HepG2 (cell line): ENCODE results near the gene COMT. TPM values are rescaled to one million over a fixed set of nuclear protein-coding genes. Genes with fewer than 3 reads are reported as not detected.

Source experiments
- HES4 ChIP-seq: sonication (generic); formaldehyde crosslinking; IDR thresholded peaks from 2 replicates; pipeline ENCODE4 v1.9.0; 2021; ENCODE audit warnings: mild to moderate bottlenecking, missing genetic modification reagents, borderline replicate concordance
- HOXA5 ChIP-seq: sonication (generic); formaldehyde crosslinking; IDR thresholded peaks from 2 replicates; pipeline ENCODE4 v1.4.0; 2020; ENCODE audit warnings: missing genetic modification reagents
- MAZ ChIP-seq, 2 experiments: sonication (generic) in 1 of 2; formaldehyde crosslinking in 1 of 2; IDR thresholded peaks; 2 replicates each; pipeline versions ENCODE4 v1.5.0 to v1.6.1; 2012 to 2020; ENCODE audit warnings: low read depth in 2 of 2, mild to moderate bottlenecking in 2 of 2, borderline replicate concordance in 1 of 2, improper control_type of control experiment in 1 of 2, low read length in 1 of 2, missing genetic modification reagents in 1 of 2, moderate library complexity in 1 of 2
- MXI1 ChIP-seq: IDR thresholded peaks from 3 replicates; pipeline ENCODE4 v1.6.1; 2012; ENCODE audit warnings: low read depth, low read length, inconsistent platforms, borderline replicate concordance
- NFIC ChIP-seq: IDR thresholded peaks from 2 replicates; pipeline ENCODE4 v1.6.1; 2012; ENCODE audit warnings: mild to moderate bottlenecking, low read length, inconsistent platforms
- NR2C2 ChIP-seq: sonication (generic); formaldehyde crosslinking; IDR thresholded peaks from 2 replicates; pipeline ENCODE4 v1.4.0; 2020; ENCODE audit warnings: missing genetic modification reagents, mild to moderate bottlenecking, moderate library complexity, borderline replicate concordance
- TARDBP ChIP-seq: sonication (generic); formaldehyde crosslinking; IDR thresholded peaks from 2 replicates; pipeline ENCODE4 v1.8.0; 2022; ENCODE audit warnings: mild to moderate bottlenecking, missing genetic modification reagents
- ZFP1 ChIP-seq: IDR thresholded peaks from 2 replicates; pipeline ENCODE4 v1.6.1; 2016
- ZKSCAN8 ChIP-seq: IDR thresholded peaks from 2 replicates; pipeline ENCODE4 v1.6.1; 2016; ENCODE audit warnings: borderline replicate concordance, missing genetic modification reagents, missing compliant biosample characterization
- ZNF354B ChIP-seq: sonication (generic); formaldehyde crosslinking; IDR thresholded peaks from 2 replicates; pipeline ENCODE4 v1.8.0; 2022; ENCODE audit warnings: mild to moderate bottlenecking, missing genetic modification reagents
- ZNF598 ChIP-seq: sonication (generic); formaldehyde crosslinking; IDR thresholded peaks from 2 replicates; pipeline ENCODE4 v1.5.1; 2020; ENCODE audit warnings: mild to moderate bottlenecking, missing genetic modification reagents, borderline replicate concordance
- ZNF607 ChIP-seq: sonication (generic); formaldehyde crosslinking; IDR thresholded peaks from 2 replicates; pipeline ENCODE4 v1.5.1; 2020; ENCODE audit warnings: missing genetic modification reagents, mild to moderate bottlenecking, borderline replicate concordance
- ZNF703 ChIP-seq: sonication (generic); formaldehyde crosslinking; IDR thresholded peaks from 2 replicates; pipeline ENCODE4 v1.5.1; 2020; ENCODE audit warnings: missing genetic modification reagents, mild to moderate bottlenecking, moderate library complexity, borderline replicate concordance
- ZNF780A ChIP-seq: sonication (generic); formaldehyde crosslinking; IDR thresholded peaks from 2 replicates; pipeline ENCODE4 v1.8.0; 2022; ENCODE audit warnings: mild to moderate bottlenecking, missing genetic modification reagents, moderate library complexity
- ZSCAN21 ChIP-seq: sonication (generic); formaldehyde crosslinking; IDR thresholded peaks from 2 replicates; pipeline ENCODE4 v1.8.0; 2022; ENCODE audit warnings: mild to moderate bottlenecking, missing genetic modification reagents, moderate library complexity, borderline replicate concordance
- ZSCAN29 ChIP-seq: sonication (generic); formaldehyde crosslinking; conservative IDR thresholded peaks from 2 replicates; pipeline ENCODE4 v1.4.0; 2020; ENCODE audit warnings: mild to moderate bottlenecking, missing genetic modification reagents
- polyA plus RNA-seq, 8 experiments: library from polyadenylated mRNA; depleted of rRNA in 3 of 8; stranded (reverse) in 7 of 8; unstranded in 1 of 8; fragments of >200 nt; fragmentation: Illumina TruSeq in 4 of 8; extraction: Trizol in 4 of 8; gene quantifications; 2 replicates each; pipeline versions ENCODE4 v1.2.1 to v1.2.3, GENCODE V29; 2011 to 2016; ENCODE audit warnings: low read depth in 4 of 8, missing spikeins in 1 of 8, mixed read lengths in 1 of 8; ENCODE audit not compliant: insufficient read depth in 1 of 8
- total RNA-seq, 5 experiments: library from RNA; depleted of rRNA; stranded (reverse); fragments of >200 nt; fragmentation: Illumina TruSeq; extraction: Trizol; gene quantifications; 2 replicates each; pipeline ENCODE4 v1.2.3, GENCODE V29; 2016; ENCODE audit warnings: low read depth in 1 of 5
- TF ChIP-seq, protein P1 (sequence below): sonication (generic); formaldehyde crosslinking; IDR thresholded peaks from 2 replicates; pipeline ENCODE4 v1.8.0; 2022; ENCODE audit warnings: mild to moderate bottlenecking, missing genetic modification reagents
- TF ChIP-seq, protein P2 (sequence below): sonication (generic); formaldehyde crosslinking; IDR thresholded peaks from 2 replicates; pipeline ENCODE4 v1.4.0; 2020; ENCODE audit warnings: missing genetic modification reagents
- TF ChIP-seq, protein P3 (sequence below): IDR thresholded peaks from 2 replicates; pipeline ENCODE4 v1.6.1; 2016; ENCODE audit warnings: missing genetic modification reagents, missing compliant biosample characterization
- TF ChIP-seq, protein P4 (sequence below): sonication (generic); formaldehyde crosslinking; IDR thresholded peaks from 2 replicates; pipeline ENCODE4 v1.5.1; 2020; ENCODE audit warnings: mild to moderate bottlenecking, missing genetic modification reagents, moderate library complexity

COMT gene
- total and polyA plus RNA-seq, 2 of the 13 experiments (the other 11 are each of a cell fraction or from before 2014, with no cell fraction given) = 156 to 162 TPM

DNA sequence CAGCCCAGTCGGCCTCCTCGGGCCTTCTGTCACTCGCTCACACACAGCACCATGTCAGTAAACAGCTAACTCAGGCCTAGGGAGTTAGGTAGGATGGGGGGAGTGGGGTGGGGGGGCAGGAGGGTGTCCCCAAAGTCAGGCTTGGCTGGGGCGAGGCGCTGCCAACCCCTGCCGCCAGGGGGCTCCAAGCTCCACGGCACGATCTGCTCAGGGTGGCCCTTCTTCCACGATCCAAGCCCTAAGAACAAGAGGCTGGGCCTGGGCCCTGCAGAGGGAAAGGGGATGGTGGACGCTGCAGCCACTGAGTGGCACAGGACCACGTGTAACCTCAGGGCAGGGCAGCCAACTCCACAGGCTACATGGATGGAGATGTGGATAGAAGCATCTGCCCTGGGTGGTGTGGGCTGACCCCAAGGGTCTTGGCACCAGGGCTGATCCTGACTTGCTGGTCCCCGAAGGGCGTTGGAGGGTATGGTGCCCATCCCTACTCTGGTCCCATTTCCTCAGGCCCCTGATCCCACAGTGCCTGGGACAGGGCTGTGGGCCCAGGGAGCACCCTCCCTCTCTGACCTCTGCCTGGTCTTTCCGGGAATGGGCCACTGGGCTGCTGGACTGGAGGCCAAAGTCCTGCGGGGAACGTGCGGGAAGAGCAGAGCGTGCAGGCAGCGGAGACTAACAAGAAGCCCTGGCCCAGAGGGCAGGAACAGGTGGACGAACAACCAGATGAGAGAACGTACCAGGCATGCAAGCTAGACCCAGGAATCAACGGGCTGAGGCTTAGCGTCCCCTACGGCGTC is 29.1 kb downstream of the COMT start (continued):
- TF ChIP-seq NR2C2 (CRISPR knock-in tag) (peak; percentile 65; the same call in 1 of the 2 replicates), ZNF598 (CRISPR knock-in tag) (peak; percentile 22; the same call in 1 of the 2 replicates), TARDBP (CRISPR knock-in tag) (peak; percentile 98), HES4 (CRISPR knock-in tag) (0 out of 2 replicates have a peak, but pooled peaks have one; percentile 14), ZNF703 (CRISPR knock-in tag) (no peak), MXI1 (peak; percentile 37; the same call in 1 of the 3 replicates), ZSCAN21 (CRISPR knock-in tag) (peak; percentile 81; the same call in 1 of the 2 replicates), ZNF780A (no peak), ZKSCAN8 (CRISPR knock-in tag) (peak; percentile 66; the same call in 1 of the 2 replicates), ZNF607 (CRISPR knock-in tag) (peak; percentile 59; the same call in 1 of the 2 replicates), HOXA5 (CRISPR knock-in tag) (no peak), MAZ (IDR thresholded peaks at IDR 0.05; ENCODE audit: borderline replicate concordance, low read depth, low read length) (no peak), MAZ (CRISPR knock-in tag; IDR thresholded peaks at IDR 0.05; ENCODE audit: low read depth) (peak; percentile 63; the same call in 1 of the 2 replicates), ZNF354B (peak; percentile 93; the same call in 1 of the 2 replicates), NFIC (no peak), ZFP1 (CRISPR knock-in tag) (0 out of 2 replicates have a peak, but pooled peaks have one; percentile 30), ZSCAN29 (CRISPR knock-in tag) (0 out of 2 replicates have a peak, but pooled peaks have one; percentile 12)
- TF ChIP-seq, protein P1, sequence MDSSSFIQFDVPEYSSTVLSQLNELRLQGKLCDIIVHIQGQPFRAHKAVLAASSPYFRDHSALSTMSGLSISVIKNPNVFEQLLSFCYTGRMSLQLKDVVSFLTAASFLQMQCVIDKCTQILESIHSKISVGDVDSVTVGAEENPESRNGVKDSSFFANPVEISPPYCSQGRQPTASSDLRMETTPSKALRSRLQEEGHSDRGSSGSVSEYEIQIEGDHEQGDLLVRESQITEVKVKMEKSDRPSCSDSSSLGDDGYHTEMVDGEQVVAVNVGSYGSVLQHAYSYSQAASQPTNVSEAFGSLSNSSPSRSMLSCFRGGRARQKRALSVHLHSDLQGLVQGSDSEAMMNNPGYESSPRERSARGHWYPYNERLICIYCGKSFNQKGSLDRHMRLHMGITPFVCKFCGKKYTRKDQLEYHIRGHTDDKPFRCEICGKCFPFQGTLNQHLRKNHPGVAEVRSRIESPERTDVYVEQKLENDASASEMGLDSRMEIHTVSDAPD = 0 out of 2 replicates have a peak, but pooled peaks have one; percentile 45
- TF ChIP-seq, protein P2, sequence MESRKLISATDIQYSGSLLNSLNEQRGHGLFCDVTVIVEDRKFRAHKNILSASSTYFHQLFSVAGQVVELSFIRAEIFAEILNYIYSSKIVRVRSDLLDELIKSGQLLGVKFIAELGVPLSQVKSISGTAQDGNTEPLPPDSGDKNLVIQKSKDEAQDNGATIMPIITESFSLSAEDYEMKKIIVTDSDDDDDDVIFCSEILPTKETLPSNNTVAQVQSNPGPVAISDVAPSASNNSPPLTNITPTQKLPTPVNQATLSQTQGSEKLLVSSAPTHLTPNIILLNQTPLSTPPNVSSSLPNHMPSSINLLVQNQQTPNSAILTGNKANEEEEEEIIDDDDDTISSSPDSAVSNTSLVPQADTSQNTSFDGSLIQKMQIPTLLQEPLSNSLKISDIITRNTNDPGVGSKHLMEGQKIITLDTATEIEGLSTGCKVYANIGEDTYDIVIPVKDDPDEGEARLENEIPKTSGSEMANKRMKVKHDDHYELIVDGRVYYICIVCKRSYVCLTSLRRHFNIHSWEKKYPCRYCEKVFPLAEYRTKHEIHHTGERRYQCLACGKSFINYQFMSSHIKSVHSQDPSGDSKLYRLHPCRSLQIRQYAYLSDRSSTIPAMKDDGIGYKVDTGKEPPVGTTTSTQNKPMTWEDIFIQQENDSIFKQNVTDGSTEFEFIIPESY (CRISPR knock-in tag) = peak; percentile 70; the same call in 1 of the 2 replicates
- TF ChIP-seq, protein P3, sequence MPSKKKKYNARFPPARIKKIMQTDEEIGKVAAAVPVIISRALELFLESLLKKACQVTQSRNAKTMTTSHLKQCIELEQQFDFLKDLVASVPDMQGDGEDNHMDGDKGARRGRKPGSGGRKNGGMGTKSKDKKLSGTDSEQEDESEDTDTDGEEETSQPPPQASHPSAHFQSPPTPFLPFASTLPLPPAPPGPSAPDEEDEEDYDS (CRISPR knock-in tag) = peak; percentile 63
- TF ChIP-seq, protein P4, sequence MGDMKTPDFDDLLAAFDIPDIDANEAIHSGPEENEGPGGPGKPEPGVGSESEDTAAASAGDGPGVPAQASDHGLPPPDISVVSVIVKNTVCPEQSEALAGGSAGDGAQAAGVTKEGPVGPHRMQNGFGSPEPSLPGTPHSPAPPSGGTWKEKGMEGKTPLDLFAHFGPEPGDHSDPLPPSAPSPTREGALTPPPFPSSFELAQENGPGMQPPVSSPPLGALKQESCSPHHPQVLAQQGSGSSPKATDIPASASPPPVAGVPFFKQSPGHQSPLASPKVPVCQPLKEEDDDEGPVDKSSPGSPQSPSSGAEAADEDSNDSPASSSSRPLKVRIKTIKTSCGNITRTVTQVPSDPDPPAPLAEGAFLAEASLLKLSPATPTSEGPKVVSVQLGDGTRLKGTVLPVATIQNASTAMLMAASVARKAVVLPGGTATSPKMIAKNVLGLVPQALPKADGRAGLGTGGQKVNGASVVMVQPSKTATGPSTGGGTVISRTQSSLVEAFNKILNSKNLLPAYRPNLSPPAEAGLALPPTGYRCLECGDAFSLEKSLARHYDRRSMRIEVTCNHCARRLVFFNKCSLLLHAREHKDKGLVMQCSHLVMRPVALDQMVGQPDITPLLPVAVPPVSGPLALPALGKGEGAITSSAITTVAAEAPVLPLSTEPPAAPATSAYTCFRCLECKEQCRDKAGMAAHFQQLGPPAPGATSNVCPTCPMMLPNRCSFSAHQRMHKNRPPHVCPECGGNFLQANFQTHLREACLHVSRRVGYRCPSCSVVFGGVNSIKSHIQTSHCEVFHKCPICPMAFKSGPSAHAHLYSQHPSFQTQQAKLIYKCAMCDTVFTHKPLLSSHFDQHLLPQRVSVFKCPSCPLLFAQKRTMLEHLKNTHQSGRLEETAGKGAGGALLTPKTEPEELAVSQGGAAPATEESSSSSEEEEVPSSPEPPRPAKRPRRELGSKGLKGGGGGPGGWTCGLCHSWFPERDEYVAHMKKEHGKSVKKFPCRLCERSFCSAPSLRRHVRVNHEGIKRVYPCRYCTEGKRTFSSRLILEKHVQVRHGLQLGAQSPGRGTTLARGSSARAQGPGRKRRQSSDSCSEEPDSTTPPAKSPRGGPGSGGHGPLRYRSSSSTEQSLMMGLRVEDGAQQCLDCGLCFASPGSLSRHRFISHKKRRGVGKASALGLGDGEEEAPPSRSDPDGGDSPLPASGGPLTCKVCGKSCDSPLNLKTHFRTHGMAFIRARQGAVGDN (CRISPR knock-in tag) = peak; percentile 99
